Naive thymus-derived CD8-positive, alpha-beta T cell (primary cell): Measurements from ENCODE around the gene TRHDE. TPM values are rescaled to one million over a fixed set of nuclear protein-coding genes. Genes with fewer than 3 reads are reported as not detected.

ENCODE experiments used
- ATAC-seq, 2 donors: fragments of 150-1000 bp; cut with Tn5 transposase in 1 of 2; sonication (Bioruptor Pico), chemical (Tn5 transposase) in 1 of 2; 1 replicate in 1 of 2; 2 replicates in 1 of 2; pipeline ENCODE4 v1.10.0; 2021; ENCODE audit warnings: mild to moderate bottlenecking in 2 of 2, moderate library complexity in 2 of 2
- POLR2A ChIA-PET: fragments of 350-600 bp; sonication (Branson Sonifier 250); formaldehyde crosslinking; loops from one replicate; lab custom pipeline; 2021; ENCODE audit warnings: antibody characterized with exemption; lab: Charles Lee
- DNase-seq, 10 donors: peaks; one replicate each; pipeline versions ENCODE4 v3.0.0 to v3.0.0-alpha.2; 2020 to 2022
- H3K27ac Mint-ChIP-seq, 10 donors: one replicate each; pipeline ENCODE4 v1.8.0; 2020 to 2022; ENCODE audit warnings: mild to moderate bottlenecking in 10 of 10, mixed read lengths in 10 of 10, moderate library complexity in 4 of 10, inconsistent platforms in 1 of 10
- H3K27me3 Mint-ChIP-seq, 5 donors: one replicate each; pipeline ENCODE4 v1.8.0; 2021 to 2022; ENCODE audit warnings: mixed read lengths in 5 of 5
- H3K36me3 Mint-ChIP-seq, 3 donors: one replicate each; pipeline ENCODE4 v1.8.0; 2020 to 2022; ENCODE audit warnings: mixed read lengths in 3 of 3, mild to moderate bottlenecking in 2 of 3, inconsistent platforms in 1 of 3
- H3K4me1 Mint-ChIP-seq, 4 donors: one replicate each; pipeline ENCODE4 v1.8.0; 2021 to 2022; ENCODE audit warnings: mixed read lengths in 4 of 4
- H3K4me3 Mint-ChIP-seq, 10 donors: one replicate each; pipeline ENCODE4 v1.8.0; 2020 to 2022; ENCODE audit warnings: mild to moderate bottlenecking in 10 of 10, mixed read lengths in 10 of 10, moderate library complexity in 6 of 10, inconsistent platforms in 1 of 10
- H3K9me3 Mint-ChIP-seq, 9 donors: one replicate each; pipeline ENCODE4 v1.8.0; 2020 to 2022; ENCODE audit warnings: mixed read lengths in 9 of 9, mild to moderate bottlenecking in 3 of 9, inconsistent platforms in 1 of 9, moderate library complexity in 1 of 9
- polyA plus RNA-seq, 3 donors: library from polyadenylated mRNA; unstranded; fragments of 300-500 nt; fragmentation: Illumina TruSeq; gene quantifications; one replicate each; pipeline ENCODE4 v1.2.3, GENCODE V29; 2021
- total RNA-seq, 8 experiments: library from RNA in 2 of 8; stranded (reverse) in 2 of 8; gene quantifications; one replicate each; pipeline ENCODE4 v1.2.3 and lab custom pipeline; 2021 to 2026

TRHDE gene
- total and polyA plus RNA-seq, 5 experiments from 2014 or later: not detected

DNA sequence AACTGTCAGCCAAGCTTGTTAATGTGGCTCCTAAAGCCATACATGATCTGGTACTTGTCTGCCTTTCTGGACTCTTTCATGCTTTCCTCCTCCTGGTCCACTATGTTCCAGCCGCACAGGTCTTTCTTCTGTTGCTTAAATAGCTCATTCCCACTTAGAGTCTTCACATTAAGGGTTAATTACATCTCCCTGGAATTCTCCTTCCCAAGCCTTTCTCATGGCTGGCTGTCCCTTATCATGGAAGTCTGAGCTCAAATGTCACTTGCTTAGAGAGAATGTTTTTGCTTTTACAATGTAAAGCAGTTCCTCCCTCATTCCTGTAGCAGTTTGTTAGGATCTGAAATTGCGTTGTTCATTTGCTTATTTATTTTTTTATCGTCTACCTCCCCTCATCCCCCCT lies 199.6 kb downstream of the TRHDE start:
- H3K36me3 Mint-ChIP-seq: no peaks in the 10 kb centered on the region
- no peak for DNase-seq
- peaks cover 0 to 12% (median 1%) of the 10 kb centered on the region in 9 donors for H3K9me3 Mint-ChIP-seq
- no peaks in the 10 kb centered on the region for H3K4me1 Mint-ChIP-seq
- no peak for ATAC-seq
- no peaks in the 10 kb centered on the region for H3K27me3 Mint-ChIP-seq
- no peak overlapping the region for H3K27ac Mint-ChIP-seq
- POLR2A ChIA-PET: no interaction called here
- no peak overlapping the region for H3K4me3 Mint-ChIP-seq

DNA sequence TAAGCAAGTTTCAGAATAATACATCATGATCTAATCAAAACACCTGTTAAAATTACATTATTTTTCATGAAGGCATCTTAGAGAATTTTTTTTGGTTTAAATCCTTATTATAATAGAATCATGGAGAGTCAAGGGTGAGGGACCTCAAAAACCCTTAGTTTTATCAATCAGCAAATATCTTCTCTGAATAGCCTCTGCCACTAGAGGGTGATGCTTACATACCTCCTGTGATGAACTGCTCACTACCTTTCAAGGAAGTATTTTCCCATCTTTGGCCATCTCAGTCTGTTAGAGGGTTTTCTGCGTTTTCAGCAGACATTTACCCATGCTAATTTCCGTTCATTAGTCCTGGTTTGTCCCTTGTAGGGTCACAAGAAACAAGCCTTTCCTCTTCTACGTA lies 200.2 kb downstream of the TRHDE start:
- no peak for DNase-seq
- Mint-ChIP-seq H3K9me3 (peaks cover 0 to 9% (median 0%) of the 10 kb centered on the region in 9 donors), H3K36me3 (no peaks in the 10 kb centered on the region)

DNA sequence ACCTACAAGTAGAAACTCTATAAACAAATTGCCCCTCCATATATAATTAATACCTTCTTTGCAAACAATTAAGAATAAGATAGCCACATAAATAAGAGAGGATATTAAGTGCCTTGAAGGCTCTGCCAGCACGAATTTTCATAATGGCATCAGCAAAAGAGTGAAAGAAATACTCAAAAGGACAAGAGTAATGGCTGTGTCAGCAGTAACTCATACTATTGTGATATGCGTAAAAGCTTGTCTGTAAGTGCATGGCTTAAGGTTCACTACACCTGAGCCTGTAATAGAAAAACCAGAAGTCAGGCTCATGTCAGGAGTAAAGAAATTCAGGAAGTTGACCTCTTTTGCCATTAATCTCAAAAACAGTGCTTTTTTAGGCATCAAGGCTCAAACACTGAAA lies 204.1 kb downstream of the TRHDE start:
- POLR2A ChIA-PET: no interaction called here
- no peak overlapping the region for H3K27ac Mint-ChIP-seq
- DNase-seq: no peak
- no peak for ATAC-seq
- no peak overlapping the region for H3K4me3 Mint-ChIP-seq
- peaks cover 0 to 4% (median 0%) of the 10 kb centered on the region in 9 donors for H3K9me3 Mint-ChIP-seq
- H3K36me3 Mint-ChIP-seq: no peaks in the 10 kb centered on the region
- no peaks in the 10 kb centered on the region for H3K4me1 Mint-ChIP-seq
- H3K27me3 Mint-ChIP-seq: no peaks in the 10 kb centered on the region

More for the DNA sequence above, 200.2 kb downstream of the TRHDE start:
- Mint-ChIP-seq H3K27ac (no peak overlapping the region), H3K4me1 (no peaks in the 10 kb centered on the region), H3K27me3 (no peaks in the 10 kb centered on the region), H3K4me3 (no peak overlapping the region)
- POLR2A ChIA-PET: no interaction called here
- ATAC-seq: no peak

DNA sequence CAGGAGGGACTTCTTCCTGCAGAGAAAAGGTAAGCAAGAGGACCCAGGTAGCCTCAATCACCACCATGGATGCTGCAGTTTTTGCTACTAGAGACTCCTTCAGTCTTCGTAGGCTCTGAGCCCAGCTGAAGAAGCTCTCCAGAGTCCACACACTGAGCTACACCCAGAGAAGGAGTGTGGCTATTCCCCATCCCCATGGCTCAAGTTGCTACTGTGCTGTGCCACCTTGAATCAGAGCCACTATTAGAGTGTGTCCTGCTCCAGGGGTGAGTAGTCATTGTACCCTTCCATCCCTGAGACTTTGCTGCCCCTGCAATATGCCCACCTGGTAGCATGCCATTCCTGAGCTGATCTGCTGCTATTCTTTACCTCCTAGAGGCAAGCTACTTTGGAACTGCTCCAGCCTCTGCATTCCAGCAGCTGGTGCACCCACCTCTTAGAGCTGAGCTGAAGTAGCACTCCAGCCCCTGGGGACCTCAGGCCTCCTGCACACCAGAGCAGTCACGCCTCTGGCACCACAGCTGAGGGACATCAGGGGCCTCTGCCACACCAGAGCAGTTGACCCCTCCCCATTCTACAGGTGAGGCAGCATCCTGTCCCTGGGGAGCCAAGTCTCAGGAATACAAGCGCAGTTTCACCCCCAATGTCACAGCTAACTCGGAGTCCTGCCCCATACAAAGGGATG lies 213.0 kb downstream of the TRHDE start:
- Mint-ChIP-seq H3K27me3 (no peaks in the 10 kb centered on the region), H3K4me1 (no peaks in the 10 kb centered on the region), H3K4me3 (no peak overlapping the region), H3K36me3 (no peaks in the 10 kb centered on the region), H3K27ac (no peak overlapping the region), H3K9me3 (peaks cover 0 to 30% (median 7%) of the 10 kb centered on the region in 9 donors)
- POLR2A ChIA-PET: no interaction called here
- no peak for DNase-seq
- ATAC-seq: no peak

DNA sequence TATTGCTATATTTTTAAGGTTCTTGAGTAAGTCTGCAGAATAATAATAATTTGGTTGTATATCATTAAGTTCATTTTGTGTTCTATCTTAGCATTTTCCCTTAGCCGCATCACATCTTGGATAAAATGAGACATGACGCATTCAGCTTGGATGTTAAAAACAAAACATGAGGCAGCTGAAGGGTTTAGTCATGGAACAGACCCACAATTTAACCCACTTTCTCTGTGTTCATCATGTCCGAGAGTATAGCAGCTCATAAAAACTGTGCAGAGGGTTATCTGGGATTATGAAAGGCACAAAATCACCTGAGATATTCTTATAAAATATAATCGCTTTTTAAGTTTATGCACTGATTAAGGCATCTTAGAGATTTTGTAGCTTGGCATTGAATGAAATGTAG lies 219.3 kb downstream of the TRHDE start:
- H3K36me3 Mint-ChIP-seq: no peaks in the 10 kb centered on the region
- POLR2A ChIA-PET: no interaction called here

DNA sequence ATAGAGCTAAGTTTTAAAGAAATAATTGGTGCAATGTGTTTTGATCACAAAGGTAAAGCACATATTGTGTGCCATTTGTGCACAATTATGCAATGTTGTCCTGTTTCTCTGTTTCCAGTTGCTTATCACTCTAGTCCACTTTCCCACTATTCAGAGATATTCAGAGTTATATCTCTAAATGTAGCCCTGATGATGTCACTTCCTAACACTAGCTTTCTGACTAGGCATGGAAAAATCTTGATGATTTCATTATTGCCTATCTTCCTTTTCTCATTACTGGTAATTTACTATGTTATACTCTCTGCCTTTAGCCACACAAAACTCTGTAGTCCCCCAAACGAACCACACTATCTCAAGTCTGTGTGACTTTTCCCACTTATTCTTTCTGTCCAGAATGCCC lies 221.2 kb downstream of the TRHDE start:
- ATAC-seq (no peak), DNase-seq (no peak)
- no peaks in the 10 kb centered on the region for H3K27me3 Mint-ChIP-seq
- H3K27ac Mint-ChIP-seq: no peak overlapping the region
- POLR2A ChIA-PET: no interaction called here
- H3K4me1 Mint-ChIP-seq: no peaks in the 10 kb centered on the region
- no peaks in the 10 kb centered on the region for H3K36me3 Mint-ChIP-seq
- H3K9me3 Mint-ChIP-seq: peaks cover 0 to 21% (median 7%) of the 10 kb centered on the region in 9 donors
- no peak overlapping the region for H3K4me3 Mint-ChIP-seq

More for the DNA sequence above, 219.3 kb downstream of the TRHDE start:
- ATAC-seq (no peak), DNase-seq (no peak)
- Mint-ChIP-seq H3K4me1 (no peaks in the 10 kb centered on the region), H3K27ac (no peak overlapping the region), H3K9me3 (peaks cover 0 to 39% (median 9%) of the 10 kb centered on the region in 9 donors), H3K4me3 (no peak overlapping the region), H3K27me3 (no peaks in the 10 kb centered on the region)

DNA sequence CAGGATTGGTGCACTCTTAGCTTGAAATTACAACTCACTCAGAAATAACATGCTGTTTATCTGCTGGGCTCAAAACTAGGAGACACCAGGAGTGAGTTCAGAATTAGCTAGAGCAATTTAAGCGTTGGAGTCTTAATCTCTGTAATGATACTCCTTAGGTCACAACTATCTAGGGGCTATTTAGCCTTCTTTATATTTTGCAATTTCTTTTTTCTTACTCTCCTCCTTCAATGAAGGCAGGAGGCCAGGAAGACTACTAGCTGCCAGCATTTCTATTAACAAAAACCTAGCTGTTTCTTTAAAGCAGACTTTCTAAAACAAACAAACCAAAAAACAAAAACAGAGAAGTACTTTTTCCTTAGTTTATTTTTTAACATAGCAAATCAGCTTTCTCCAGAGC lies 226.2 kb downstream of the TRHDE start:
- DNase-seq (no peak), ATAC-seq (no peak)
- Mint-ChIP-seq H3K4me3 (no peak overlapping the region), H3K27ac (no peak overlapping the region), H3K9me3 (peaks cover 0 to 18% (median 9%) of the 10 kb centered on the region in 9 donors), H3K36me3 (no peaks in the 10 kb centered on the region), H3K4me1 (no peaks in the 10 kb centered on the region), H3K27me3 (no peaks in the 10 kb centered on the region)
- POLR2A ChIA-PET: no interaction called here

DNA sequence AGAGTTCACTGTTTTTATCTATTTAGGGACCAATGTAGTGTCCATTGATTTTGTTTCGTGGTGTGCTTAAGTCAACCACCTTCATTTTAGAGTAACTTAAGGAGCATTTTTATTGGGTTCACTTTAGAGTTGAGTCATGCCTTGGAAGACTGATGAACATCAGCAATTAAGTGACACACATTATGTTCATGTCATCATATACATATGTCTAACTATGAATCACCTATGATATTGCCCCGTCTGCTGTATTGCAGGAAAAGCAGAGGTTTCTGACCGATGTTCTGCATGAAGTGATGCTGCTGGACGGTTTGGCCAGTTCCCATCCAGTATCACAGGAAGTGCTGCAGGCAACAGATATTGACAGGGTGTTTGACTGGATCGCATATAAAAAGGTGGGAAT lies 227.1 kb downstream of the TRHDE start:
- Mint-ChIP-seq H3K4me1 (no peaks in the 10 kb centered on the region), H3K36me3 (no peaks in the 10 kb centered on the region), H3K9me3 (peaks cover 0 to 21% (median 9%) of the 10 kb centered on the region in 9 donors), H3K4me3 (no peak overlapping the region), H3K27me3 (no peaks in the 10 kb centered on the region), H3K27ac (no peak overlapping the region)
- DNase-seq (no peak), ATAC-seq (no peak)
- POLR2A ChIA-PET: no interaction called here

DNA sequence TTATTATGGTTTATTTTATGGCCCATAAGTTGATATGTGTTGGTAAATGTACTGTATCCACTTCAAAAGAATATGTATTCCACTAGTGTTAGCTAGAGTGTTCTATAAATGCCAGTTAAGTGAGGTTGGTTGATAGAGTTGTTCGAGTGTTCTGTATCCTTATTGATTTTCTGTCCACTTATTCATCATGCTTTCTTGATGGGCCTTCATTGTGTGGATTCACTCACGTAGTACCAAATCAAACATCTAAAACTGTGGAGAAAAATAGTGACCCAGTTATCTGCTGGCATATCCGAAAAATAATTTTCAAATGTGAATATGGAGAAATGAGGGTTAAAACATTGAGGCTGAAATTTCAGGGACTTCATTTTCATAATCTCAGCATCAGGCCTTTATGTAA lies 230.4 kb downstream of the TRHDE start:
- no peak for ATAC-seq
- no peaks in the 10 kb centered on the region for H3K36me3 Mint-ChIP-seq
- POLR2A ChIA-PET: no interaction called here
- H3K4me1 Mint-ChIP-seq: no peaks in the 10 kb centered on the region
- no peak overlapping the region for H3K4me3 Mint-ChIP-seq
- no peak overlapping the region for H3K27ac Mint-ChIP-seq
- H3K27me3 Mint-ChIP-seq: no peaks in the 10 kb centered on the region
- peaks cover 0 to 20% (median 8%) of the 10 kb centered on the region in 9 donors for H3K9me3 Mint-ChIP-seq
- DNase-seq: no peak

DNA sequence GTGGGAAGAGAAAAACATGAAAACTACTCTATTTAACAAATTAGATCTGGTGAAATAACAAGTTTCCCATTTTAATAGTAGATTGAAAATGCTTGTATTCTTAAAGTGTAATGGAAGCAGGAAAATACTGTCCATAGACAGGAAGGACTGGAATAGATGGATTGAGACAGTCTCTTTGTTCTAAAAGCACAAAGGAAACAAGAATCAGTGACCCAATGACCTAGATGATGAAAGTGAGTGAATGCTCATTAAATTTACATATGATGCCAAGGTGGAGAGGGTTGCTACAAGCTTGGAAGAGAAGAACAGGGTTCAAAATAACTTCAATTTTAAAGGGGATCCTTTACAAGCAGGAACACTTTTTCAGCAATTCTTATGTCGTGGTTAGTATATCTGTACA lies 233.1 kb downstream of the TRHDE start:
- DNase-seq (no peak), ATAC-seq (no peak)
- no peak overlapping the region for H3K27ac Mint-ChIP-seq
- H3K4me1 Mint-ChIP-seq: no peaks in the 10 kb centered on the region
- peaks cover 0 to 39% (median 9%) of the 10 kb centered on the region in 9 donors for H3K9me3 Mint-ChIP-seq
- no peak overlapping the region for H3K4me3 Mint-ChIP-seq
- H3K27me3 Mint-ChIP-seq: no peaks in the 10 kb centered on the region
- POLR2A ChIA-PET: no interaction called here
- H3K36me3 Mint-ChIP-seq: no peaks in the 10 kb centered on the region

DNA sequence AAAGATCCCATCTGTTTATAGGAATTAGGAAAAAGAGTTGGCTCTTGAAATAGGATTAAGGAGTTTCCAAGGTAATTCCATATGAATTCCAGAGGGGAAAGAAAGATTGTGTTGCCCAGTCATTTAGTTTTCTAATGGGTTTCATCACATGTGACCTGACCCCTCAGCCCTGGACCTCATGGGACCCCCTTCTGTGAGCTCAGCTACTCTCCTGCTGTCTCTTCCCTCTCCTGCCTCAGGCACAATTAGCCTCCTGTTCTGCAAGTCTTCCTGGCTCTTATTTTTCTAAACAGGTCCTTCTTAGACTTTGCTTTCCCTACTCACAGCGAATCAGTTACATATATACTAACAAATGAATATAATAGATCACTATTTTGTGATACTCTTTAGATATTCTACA lies 237.7 kb downstream of the TRHDE start:
- Mint-ChIP-seq H3K27me3 (no peaks in the 10 kb centered on the region), H3K4me1 (no peaks in the 10 kb centered on the region), H3K9me3 (peaks cover 3 to 34% (median 10%) of the 10 kb centered on the region in 9 donors), H3K4me3 (no peak overlapping the region), H3K27ac (no peak overlapping the region), H3K36me3 (no peaks in the 10 kb centered on the region)
- POLR2A ChIA-PET: no interaction called here
- ATAC-seq: no peak
- no peak for DNase-seq

DNA sequence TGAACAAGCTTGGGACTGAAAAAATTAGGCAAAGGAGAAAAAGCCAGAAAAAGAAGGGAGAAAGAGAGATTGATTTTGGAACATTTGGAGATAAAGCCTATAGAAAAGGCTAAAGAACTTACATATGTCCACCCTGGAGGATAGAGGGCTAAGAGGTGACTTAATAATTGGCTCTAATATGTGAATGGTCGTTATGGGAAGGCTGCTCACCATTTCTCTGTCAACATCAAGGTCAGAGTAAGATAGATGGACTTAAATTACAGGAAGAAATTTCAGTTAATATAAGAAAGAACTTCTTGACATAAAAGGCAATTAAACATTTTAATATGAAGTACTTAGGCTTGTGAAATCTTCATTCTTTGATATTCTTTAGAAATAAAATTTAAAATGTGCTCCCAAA lies 238.6 kb downstream of the TRHDE start:
- Mint-ChIP-seq H3K4me3 (no peak overlapping the region), H3K27ac (no peak overlapping the region), H3K9me3 (peaks cover 3 to 34% (median 10%) of the 10 kb centered on the region in 9 donors), H3K27me3 (no peaks in the 10 kb centered on the region), H3K36me3 (no peaks in the 10 kb centered on the region), H3K4me1 (no peaks in the 10 kb centered on the region)
- DNase-seq (no peak), ATAC-seq (no peak)
- POLR2A ChIA-PET: no interaction called here

DNA sequence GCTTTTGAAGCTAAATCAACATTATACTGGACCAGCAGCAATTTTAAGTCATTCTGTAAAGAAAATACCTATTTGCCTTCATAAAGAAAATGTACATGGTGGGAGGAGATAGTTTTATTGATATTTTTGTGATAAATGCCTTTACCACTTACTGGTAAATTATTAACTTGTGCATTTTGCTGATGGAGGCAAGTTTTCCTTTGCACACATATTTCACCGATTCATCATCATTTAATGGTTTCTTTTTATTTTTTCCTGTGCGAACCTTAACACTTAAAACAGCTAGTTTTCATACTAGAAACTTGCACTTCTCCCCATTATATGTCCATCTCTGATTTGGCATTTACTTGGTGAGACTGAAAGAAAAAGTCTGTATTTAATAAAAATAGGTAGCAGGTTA lies 239.3 kb downstream of the TRHDE start:
- no peak overlapping the region for H3K27ac Mint-ChIP-seq
- H3K36me3 Mint-ChIP-seq: no peaks in the 10 kb centered on the region
- no peaks in the 10 kb centered on the region for H3K27me3 Mint-ChIP-seq
- no peaks in the 10 kb centered on the region for H3K4me1 Mint-ChIP-seq
- no peak overlapping the region for H3K4me3 Mint-ChIP-seq
- POLR2A ChIA-PET: no interaction called here
- no peak for ATAC-seq
- DNase-seq: no peak
- peaks cover 3 to 33% (median 10%) of the 10 kb centered on the region in 9 donors for H3K9me3 Mint-ChIP-seq

DNA sequence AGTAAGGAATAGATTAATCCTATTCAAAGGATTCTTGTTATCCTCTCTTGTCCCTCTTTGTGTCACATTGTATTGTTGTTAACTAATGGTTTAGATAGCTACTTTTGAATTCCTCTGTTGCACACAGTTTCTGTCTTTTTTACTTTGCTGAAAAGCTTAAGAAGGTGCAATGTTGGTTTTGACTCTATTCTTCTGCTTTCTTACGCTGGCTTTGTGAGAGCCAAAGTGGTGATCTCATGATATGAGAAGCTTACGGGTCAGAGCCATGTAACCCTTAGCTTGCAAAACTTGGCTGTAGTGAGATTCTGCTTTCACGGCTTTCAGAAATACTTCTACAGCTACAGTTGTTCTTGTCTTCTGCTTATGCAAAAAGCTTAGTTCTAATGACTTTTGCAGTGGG lies 239.7 kb downstream of the TRHDE start:
- H3K36me3 Mint-ChIP-seq: no peaks in the 10 kb centered on the region
- no peak overlapping the region for H3K4me3 Mint-ChIP-seq
- POLR2A ChIA-PET: no interaction called here
- ATAC-seq (no peak), DNase-seq (no peak)
- no peaks in the 10 kb centered on the region for H3K27me3 Mint-ChIP-seq
- no peaks in the 10 kb centered on the region for H3K4me1 Mint-ChIP-seq
- H3K27ac Mint-ChIP-seq: no peak overlapping the region
- peaks cover under 1 to 29% (median 10%) of the 10 kb centered on the region in 9 donors for H3K9me3 Mint-ChIP-seq
